Vagina (tissue), 2 donors: ENCODE measurements around the gene B3GAT3. TPM values are rescaled to one million over a fixed set of nuclear protein-coding genes. Genes with fewer than 3 reads are reported as not detected.

Experiments
- DNase-seq, 2 donors: peaks; one replicate each; pipeline ENCODE4 v3.0.0-alpha.2; 2017; ENCODE audit errors: extremely low spot score in 2 of 2
- H3K27ac ChIP-seq: fragments of 200-600 bp; sonication (generic); one replicate; pipeline ENCODE4 v1.5.1; 2019
- H3K27me3 ChIP-seq: fragments of 200-600 bp; sonication (generic); one replicate; pipeline ENCODE4 v1.5.1; 2019
- H3K36me3 ChIP-seq, 2 donors: fragments of 200-600 bp; sonication (generic); one replicate each; pipeline ENCODE4 v1.5.1; 2017 to 2019
- H3K4me1 ChIP-seq: fragments of 200-600 bp; sonication (generic); one replicate; pipeline ENCODE4 v1.5.1; 2019
- H3K4me3 ChIP-seq, 2 donors: fragments of 200-600 bp; sonication (generic); 1 replicate in 1 of 2; 2 replicates in 1 of 2; pipeline ENCODE4 v1.5.1; 2016 to 2019
- H3K9me3 ChIP-seq: fragments of 200-600 bp; sonication (generic); one replicate; pipeline ENCODE4 v1.5.1; 2019
- POLR2A ChIP-seq, 2 donors: fragments of 450-650 bp; IDR thresholded peaks; one replicate each; pipeline ENCODE4 v1.6.1; 2017; ENCODE audit warnings: antibody characterized with exemption in 2 of 2, mild to moderate bottlenecking in 2 of 2, moderate library complexity in 2 of 2
- POLR2AphosphoS5 ChIP-seq, 2 donors: sonication (generic); formaldehyde crosslinking; IDR thresholded peaks; one replicate each; pipeline ENCODE4 v1.9.0; 2017; ENCODE audit warnings: antibody characterized with exemption in 2 of 2, mild to moderate bottlenecking in 2 of 2, low read depth in 1 of 2; ENCODE audit not compliant: insufficient read depth in 1 of 2
- intact Hi-C: fragments of 100-400 bp; cut with DNase I; formaldehyde crosslinking; loops from one replicate; pipeline ENCODE4 v1.15.1; 2023
- microRNA-seq: library from miRNA; unstranded; fragments of <30 nt; microRNA quantifications from one replicate; pipeline ENCODE4, GENCODE V29; 2017; ENCODE audit warnings: borderline number of aligned reads, borderline replicate concordance
- small RNA-seq: library from RNA; depleted of rRNA; stranded (forward); fragments of <200 nt; gene quantifications from one replicate; pipeline ENCODE3, GENCODE V24; 2016
- total RNA-seq: library from RNA; depleted of rRNA; stranded (reverse); fragments of >200 nt; gene quantifications from one replicate; pipeline ENCODE4 v1.2.3, GENCODE V29; 2016
- TF ChIP-seq, protein P1 (sequence below), 3 experiments: fragments of 450-650 bp in 2 of 3; fragments of 200-600 bp in 1 of 3; sonication (generic) in 1 of 3; IDR thresholded peaks; one replicate each; pipeline ENCODE4 v1.5.1; 2017 to 2019; ENCODE audit warnings: antibody characterized with exemption in 3 of 3, mild to moderate bottlenecking in 2 of 3, moderate library complexity in 2 of 3

The B3GAT3 gene
- total RNA-seq, 1 donor from 2014 or later = 41.7 TPM

DNA sequence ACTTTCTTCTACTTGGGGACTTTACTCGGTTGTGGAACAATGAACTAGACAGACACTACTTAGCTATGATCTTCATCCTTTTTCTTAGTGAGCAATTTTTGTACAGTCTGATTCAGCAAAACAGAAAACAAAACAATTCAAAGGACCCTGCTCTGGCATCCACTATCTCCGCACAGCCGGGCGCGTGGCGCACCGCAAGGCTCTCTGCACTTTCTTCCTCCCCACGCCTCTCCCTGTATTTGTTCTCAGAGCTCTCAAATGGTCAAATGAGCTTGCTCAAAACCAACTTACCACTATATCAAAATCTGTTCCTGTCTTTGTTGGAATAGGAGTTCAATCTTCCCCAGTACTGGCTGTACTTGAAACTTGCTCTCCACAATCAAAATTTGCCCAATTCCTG is 55.5 kb downstream of the B3GAT3 start:
- no peak overlapping the region for H3K27ac ChIP-seq
- H3K4me3 ChIP-seq = no peak overlapping the region
- no peak for DNase-seq
- no peaks in the 10 kb centered on the region for H3K27me3 ChIP-seq
- TF ChIP-seq POLR2A (IDR thresholded peaks at IDR 0.05) (no peak), POLR2AphosphoS5 (IDR thresholded peaks at IDR 0.05; ENCODE audit: insufficient read depth in 1 of 2, low read depth in 1 of 2) (no peak)
- TF ChIP-seq, protein P1, sequence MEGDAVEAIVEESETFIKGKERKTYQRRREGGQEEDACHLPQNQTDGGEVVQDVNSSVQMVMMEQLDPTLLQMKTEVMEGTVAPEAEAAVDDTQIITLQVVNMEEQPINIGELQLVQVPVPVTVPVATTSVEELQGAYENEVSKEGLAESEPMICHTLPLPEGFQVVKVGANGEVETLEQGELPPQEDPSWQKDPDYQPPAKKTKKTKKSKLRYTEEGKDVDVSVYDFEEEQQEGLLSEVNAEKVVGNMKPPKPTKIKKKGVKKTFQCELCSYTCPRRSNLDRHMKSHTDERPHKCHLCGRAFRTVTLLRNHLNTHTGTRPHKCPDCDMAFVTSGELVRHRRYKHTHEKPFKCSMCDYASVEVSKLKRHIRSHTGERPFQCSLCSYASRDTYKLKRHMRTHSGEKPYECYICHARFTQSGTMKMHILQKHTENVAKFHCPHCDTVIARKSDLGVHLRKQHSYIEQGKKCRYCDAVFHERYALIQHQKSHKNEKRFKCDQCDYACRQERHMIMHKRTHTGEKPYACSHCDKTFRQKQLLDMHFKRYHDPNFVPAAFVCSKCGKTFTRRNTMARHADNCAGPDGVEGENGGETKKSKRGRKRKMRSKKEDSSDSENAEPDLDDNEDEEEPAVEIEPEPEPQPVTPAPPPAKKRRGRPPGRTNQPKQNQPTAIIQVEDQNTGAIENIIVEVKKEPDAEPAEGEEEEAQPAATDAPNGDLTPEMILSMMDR (IDR thresholded peaks at IDR 0.05) = no peak
- H3K4me1 ChIP-seq = peaks cover 21% of the 10 kb centered on the region
- intact Hi-C loops = no loop called here
- H3K9me3 ChIP-seq = no peaks in the 10 kb centered on the region
- H3K36me3 ChIP-seq = peaks cover 0 to 90% of the 10 kb centered on the region in 2 donors

Small RNA genes within 50 kb of the gene (microRNA-seq; reads per million reads assigned to microRNA genes)
- gene MIR6747 = 3.4 reads per million

Small RNA genes within 50 kb of the gene (small RNA-seq; reads per million reads assigned to genes)
- gene AP001458.1 (not detected), gene MIR6747 (not detected), gene SNORA57 (not detected)

Other genes starting within 250 kb of the B3GAT3 start
- not detected for gene SCGB1A1, start 203.0 kb downstream of the B3GAT3 start, total RNA-seq
- 828 TPM for gene AHNAK, start 75.2 kb downstream of the B3GAT3 start, total RNA-seq
- 1,183 TPM for gene EEF1G, start 48.1 kb downstream of the B3GAT3 start, total RNA-seq
- gene TUT1, start 30.5 kb downstream of the B3GAT3 start, total RNA-seq = 12.0 TPM
- gene MTA2, start 20.1 kb downstream of the B3GAT3 start, total RNA-seq = 96.3 TPM
- 69.0 TPM for gene EML3, start 9.2 kb downstream of the B3GAT3 start, total RNA-seq
- gene ROM1, start 8.7 kb downstream of the B3GAT3 start, total RNA-seq = 6.1 TPM
- gene GANAB, start 24.6 kb upstream of the B3GAT3 start, total RNA-seq = 129 TPM
- 16.2 TPM for gene INTS5, start 31.3 kb upstream of the B3GAT3 start, total RNA-seq
- gene C11orf98, start 43.2 kb upstream of the B3GAT3 start, total RNA-seq = 44.2 TPM
- gene CSKMT, start 43.3 kb upstream of the B3GAT3 start, total RNA-seq = 28.7 TPM
- gene UQCC3, start 49.7 kb upstream of the B3GAT3 start, total RNA-seq = 6.9 TPM
- 6.9 TPM for gene LBHD1, start 50.3 kb upstream of the B3GAT3 start, total RNA-seq
- gene UBXN1, start 57.1 kb upstream of the B3GAT3 start, total RNA-seq = 216 TPM
- 45.2 TPM for gene LRRN4CL, start 67.5 kb upstream of the B3GAT3 start, total RNA-seq
- gene BSCL2, start 85.4 kb upstream of the B3GAT3 start, total RNA-seq = 74.9 TPM
- 2.5 TPM for gene GNG3, start 85.7 kb upstream of the B3GAT3 start, total RNA-seq
- 30.7 TPM for gene HNRNPUL2, start 105.5 kb upstream of the B3GAT3 start, total RNA-seq
- 18.7 TPM for gene TTC9C, start 106.5 kb upstream of the B3GAT3 start, total RNA-seq
- gene ZBTB3, start 132.2 kb upstream of the B3GAT3 start, total RNA-seq = 6.1 TPM
- 52.8 TPM for gene POLR2G, start 139.6 kb upstream of the B3GAT3 start, total RNA-seq
- 24.8 TPM for gene TAF6L, start 149.4 kb upstream of the B3GAT3 start, total RNA-seq
- gene TMEM179B, start 165.4 kb upstream of the B3GAT3 start, total RNA-seq = 61.9 TPM
- gene TMEM223, start 170.0 kb upstream of the B3GAT3 start, total RNA-seq = 19.6 TPM
- 64.1 TPM for gene NXF1, start 183.5 kb upstream of the B3GAT3 start, total RNA-seq
- 35.6 TPM for gene STX5, start 210.1 kb upstream of the B3GAT3 start, total RNA-seq
- not detected for gene TEX54, start 210.9 kb upstream of the B3GAT3 start, total RNA-seq
- 51.8 TPM for gene WDR74, start 217.6 kb upstream of the B3GAT3 start, total RNA-seq